K562 (cell line): ENCODE data around the gene BCAS1. TPM values are rescaled to one million over a fixed set of nuclear protein-coding genes. Genes with fewer than 3 reads are reported as not detected.

ENCODE experiments used
- CBX3 ChIP-seq, 2 experiments: IDR thresholded peaks; 1 replicate in 1 of 2; 2 replicates in 1 of 2; pipeline ENCODE4 v1.6.1; 2012; ENCODE audit warnings: inconsistent platforms in 2 of 2, low read length in 2 of 2, borderline replicate concordance in 1 of 2, control low read depth in 1 of 2
- FOS ChIP-seq: IDR thresholded peaks from 3 replicates; pipeline ENCODE4 v1.6.1; 2011; ENCODE audit not compliant: insufficient read length; ENCODE audit errors: extremely low read depth
- NCOR1 ChIP-seq: fragments of 450-650 bp; IDR thresholded peaks from 2 replicates; pipeline ENCODE4 v1.6.1; 2016; ENCODE audit warnings: mild to moderate bottlenecking, moderate library complexity
- NFE2 ChIP-seq: IDR thresholded peaks from 2 replicates; pipeline ENCODE4 v1.6.1; 2014; ENCODE audit warnings: antibody characterized with exemption, low read depth
- NFIC ChIP-seq: fragments of 450-650 bp; IDR thresholded peaks from 2 replicates; pipeline ENCODE4 v1.6.1; 2017; ENCODE audit warnings: mild to moderate bottlenecking, inconsistent platforms
- PML ChIP-seq: IDR thresholded peaks from 2 replicates; pipeline ENCODE4 v1.6.1; 2012; ENCODE audit warnings: low read length, inconsistent platforms
- RFX5 ChIP-seq: IDR thresholded peaks from 2 replicates; pipeline ENCODE4 v1.6.1; 2011; ENCODE audit warnings: low read depth, mild to moderate bottlenecking, improper control_type of control experiment, low read length
- TCF3 ChIP-seq: sonication (generic); formaldehyde crosslinking; IDR thresholded peaks from 2 replicates; pipeline ENCODE4 v1.4.0; 2020; ENCODE audit warnings: mild to moderate bottlenecking, missing genetic modification reagents
- XRCC4 ChIP-seq: IDR thresholded peaks from one replicate; pipeline ENCODE4 v1.6.1; 2011; ENCODE audit not compliant: insufficient read depth, insufficient read length; ENCODE audit errors: extremely low read depth
- ZNF165 ChIP-seq: fragments of 250-450 bp; sonication (Bioruptor Pico); IDR thresholded peaks from 2 replicates; pipeline ENCODE4 v1.4.0; 2020; ENCODE audit warnings: borderline replicate concordance
- ZNF354B ChIP-seq: fragments of 250-450 bp; sonication (Bioruptor Pico); IDR thresholded peaks from 2 replicates; pipeline ENCODE4 v1.4.0; 2020
- polyA plus RNA-seq, 8 experiments: library from polyadenylated mRNA; depleted of rRNA in 4 of 8; stranded (reverse) in 5 of 8; unstranded in 3 of 8; fragments of >200 nt; fragmentation: Nextera tagmentation in 2 of 8; fragmentation: Illumina TruSeq in 1 of 8; extraction: Ambion mirVana in 2 of 8; extraction: Trizol in 1 of 8; gene quantifications; 2 replicates each; pipeline versions ENCODE4 v1.2.1 to v1.2.3, GENCODE V29; 2011 to 2014; ENCODE audit warnings: inconsistent platforms in 1 of 8, missing spikeins in 1 of 8
- total RNA-seq, 7 experiments: library from RNA; depleted of rRNA in 6 of 7; stranded (reverse); fragments of >200 nt in 6 of 7; fragmentation: Illumina TruSeq in 2 of 7; extraction: Trizol in 2 of 7; gene quantifications; 2 replicates each; pipeline versions ENCODE4 v1.2.1 to v1.2.3, GENCODE V29; 2011 to 2021; ENCODE audit warnings: low replicate concordance in 1 of 7
- TF ChIP-seq, protein P1 (sequence below): fragments of 200-800 bp; sonication (Bioruptor generic); IDR thresholded peaks from 2 replicates; pipeline ENCODE4 v1.6.1; 2017; ENCODE audit warnings: missing genetic modification characterization, missing compliant biosample characterization
- TF ChIP-seq, protein P2 (sequence below): fragments of 250-450 bp; sonication (Bioruptor Pico); IDR thresholded peaks from 2 replicates; pipeline ENCODE4 v1.8.0; 2021; ENCODE audit warnings: moderate library complexity, mild to moderate bottlenecking, inconsistent platforms
- TF ChIP-seq, protein P3 (sequence below): fragments of 450-650 bp; formaldehyde crosslinking; IDR thresholded peaks from 2 replicates; pipeline ENCODE4 v1.4.0; 2022; ENCODE audit warnings: mild to moderate bottlenecking, moderate library complexity
- TF ChIP-seq, protein P4 (sequence below), 3 experiments: fragments of 200-800 bp in 1 of 3; fragments of 250-450 bp in 1 of 3; fragments of 450-650 bp in 1 of 3; sonication (Bioruptor Pico) in 1 of 3; sonication (Bioruptor generic) in 1 of 3; formaldehyde crosslinking in 1 of 3; IDR thresholded peaks; 2 replicates each; pipeline versions ENCODE4 v1.6.1 to v1.8.0; 2016 to 2022; ENCODE audit warnings: mild to moderate bottlenecking in 2 of 3, missing genetic modification characterization in 2 of 3, missing compliant biosample characterization in 1 of 3, moderate library complexity in 1 of 3
- TF ChIP-seq, protein P5 (sequence below): fragments of 450-650 bp; IDR thresholded peaks from 2 replicates; pipeline ENCODE4 v1.6.1; 2018; ENCODE audit not compliant: partially characterized antibody

Gene BCAS1
- total and polyA plus RNA-seq, 9 of the 15 experiments (the other 6 are each of a cell fraction or from before 2014, with no cell fraction given): 0.18 to 2.3 (median 0.93) TPM

DNA sequence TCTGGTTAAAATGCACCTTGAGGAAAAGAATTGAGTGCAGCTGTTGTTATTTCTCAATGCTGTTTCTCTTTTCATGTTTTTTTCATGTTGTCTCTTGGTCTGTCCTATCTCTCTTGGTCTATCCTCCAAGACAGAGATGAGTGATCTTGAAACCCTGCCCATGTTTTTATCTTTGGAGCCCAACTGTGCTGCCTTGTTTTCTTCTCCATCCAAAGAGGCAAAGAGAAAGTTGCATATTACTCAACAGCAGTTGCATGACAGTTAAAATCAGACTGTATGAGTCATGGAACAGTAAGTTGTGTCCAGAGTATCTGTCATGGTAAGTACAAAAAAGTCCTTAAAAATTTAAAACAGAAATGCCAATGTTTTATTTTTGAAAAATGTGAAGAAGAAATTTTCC, 26.2 kb downstream of the BCAS1 start (continued):
- TF ChIP-seq, protein P1, sequence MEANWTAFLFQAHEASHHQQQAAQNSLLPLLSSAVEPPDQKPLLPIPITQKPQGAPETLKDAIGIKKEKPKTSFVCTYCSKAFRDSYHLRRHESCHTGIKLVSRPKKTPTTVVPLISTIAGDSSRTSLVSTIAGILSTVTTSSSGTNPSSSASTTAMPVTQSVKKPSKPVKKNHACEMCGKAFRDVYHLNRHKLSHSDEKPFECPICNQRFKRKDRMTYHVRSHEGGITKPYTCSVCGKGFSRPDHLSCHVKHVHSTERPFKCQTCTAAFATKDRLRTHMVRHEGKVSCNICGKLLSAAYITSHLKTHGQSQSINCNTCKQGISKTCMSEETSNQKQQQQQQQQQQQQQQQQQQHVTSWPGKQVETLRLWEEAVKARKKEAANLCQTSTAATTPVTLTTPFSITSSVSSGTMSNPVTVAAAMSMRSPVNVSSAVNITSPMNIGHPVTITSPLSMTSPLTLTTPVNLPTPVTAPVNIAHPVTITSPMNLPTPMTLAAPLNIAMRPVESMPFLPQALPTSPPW (CRISPR knock-in tag): peak; percentile 31; the same call in 1 of the 2 replicates
- TF ChIP-seq, protein P2, sequence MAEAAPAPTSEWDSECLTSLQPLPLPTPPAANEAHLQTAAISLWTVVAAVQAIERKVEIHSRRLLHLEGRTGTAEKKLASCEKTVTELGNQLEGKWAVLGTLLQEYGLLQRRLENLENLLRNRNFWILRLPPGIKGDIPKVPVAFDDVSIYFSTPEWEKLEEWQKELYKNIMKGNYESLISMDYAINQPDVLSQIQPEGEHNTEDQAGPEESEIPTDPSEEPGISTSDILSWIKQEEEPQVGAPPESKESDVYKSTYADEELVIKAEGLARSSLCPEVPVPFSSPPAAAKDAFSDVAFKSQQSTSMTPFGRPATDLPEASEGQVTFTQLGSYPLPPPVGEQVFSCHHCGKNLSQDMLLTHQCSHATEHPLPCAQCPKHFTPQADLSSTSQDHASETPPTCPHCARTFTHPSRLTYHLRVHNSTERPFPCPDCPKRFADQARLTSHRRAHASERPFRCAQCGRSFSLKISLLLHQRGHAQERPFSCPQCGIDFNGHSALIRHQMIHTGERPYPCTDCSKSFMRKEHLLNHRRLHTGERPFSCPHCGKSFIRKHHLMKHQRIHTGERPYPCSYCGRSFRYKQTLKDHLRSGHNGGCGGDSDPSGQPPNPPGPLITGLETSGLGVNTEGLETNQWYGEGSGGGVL (CRISPR knock-in tag): no peak
- TF ChIP-seq NFIC (peak; percentile 78), RFX5 (no peak), PML (peak; percentile 67; the same call in 1 of the 2 replicates), NCOR1 (peak; percentile 78), CBX3 (IDR thresholded peaks at IDR 0.05; ENCODE audit: borderline replicate concordance in 1 of 2, low read length in 2 of 2) (peak in 1 of 2 experiments; percentile 74; a peak in 2 of 3 replicates), ZNF165 (no peak), FOS (peak; percentile 25), XRCC4 (no peak), NFE2 (peak; percentile 46; the same call in 1 of the 2 replicates), TCF3 (peak; percentile 72), ZNF354B (CRISPR knock-in tag) (no peak)
- TF ChIP-seq, protein P3, sequence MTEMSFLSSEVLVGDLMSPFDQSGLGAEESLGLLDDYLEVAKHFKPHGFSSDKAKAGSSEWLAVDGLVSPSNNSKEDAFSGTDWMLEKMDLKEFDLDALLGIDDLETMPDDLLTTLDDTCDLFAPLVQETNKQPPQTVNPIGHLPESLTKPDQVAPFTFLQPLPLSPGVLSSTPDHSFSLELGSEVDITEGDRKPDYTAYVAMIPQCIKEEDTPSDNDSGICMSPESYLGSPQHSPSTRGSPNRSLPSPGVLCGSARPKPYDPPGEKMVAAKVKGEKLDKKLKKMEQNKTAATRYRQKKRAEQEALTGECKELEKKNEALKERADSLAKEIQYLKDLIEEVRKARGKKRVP (CRISPR knock-in tag): 0 out of 2 replicates have a peak, but pooled peaks have one; percentile 30
- TF ChIP-seq, protein P4, sequence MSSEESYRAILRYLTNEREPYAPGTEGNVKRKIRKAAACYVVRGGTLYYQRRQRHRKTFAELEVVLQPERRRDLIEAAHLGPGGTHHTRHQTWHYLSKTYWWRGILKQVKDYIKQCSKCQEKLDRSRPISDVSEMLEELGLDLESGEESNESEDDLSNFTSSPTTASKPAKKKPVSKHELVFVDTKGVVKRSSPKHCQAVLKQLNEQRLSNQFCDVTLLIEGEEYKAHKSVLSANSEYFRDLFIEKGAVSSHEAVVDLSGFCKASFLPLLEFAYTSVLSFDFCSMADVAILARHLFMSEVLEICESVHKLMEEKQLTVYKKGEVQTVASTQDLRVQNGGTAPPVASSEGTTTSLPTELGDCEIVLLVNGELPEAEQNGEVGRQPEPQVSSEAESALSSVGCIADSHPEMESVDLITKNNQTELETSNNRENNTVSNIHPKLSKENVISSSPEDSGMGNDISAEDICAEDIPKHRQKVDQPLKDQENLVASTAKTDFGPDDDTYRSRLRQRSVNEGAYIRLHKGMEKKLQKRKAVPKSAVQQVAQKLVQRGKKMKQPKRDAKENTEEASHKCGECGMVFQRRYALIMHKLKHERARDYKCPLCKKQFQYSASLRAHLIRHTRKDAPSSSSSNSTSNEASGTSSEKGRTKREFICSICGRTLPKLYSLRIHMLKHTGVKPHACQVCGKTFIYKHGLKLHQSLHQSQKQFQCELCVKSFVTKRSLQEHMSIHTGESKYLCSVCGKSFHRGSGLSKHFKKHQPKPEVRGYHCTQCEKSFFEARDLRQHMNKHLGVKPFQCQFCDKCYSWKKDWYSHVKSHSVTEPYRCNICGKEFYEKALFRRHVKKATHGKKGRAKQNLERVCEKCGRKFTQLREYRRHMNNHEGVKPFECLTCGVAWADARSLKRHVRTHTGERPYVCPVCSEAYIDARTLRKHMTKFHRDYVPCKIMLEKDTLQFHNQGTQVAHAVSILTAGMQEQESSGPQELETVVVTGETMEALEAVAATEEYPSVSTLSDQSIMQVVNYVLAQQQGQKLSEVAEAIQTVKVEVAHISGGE (CRISPR knock-in tag; IDR thresholded peaks at IDR 0.05): peak in 2 of 3 experiments; percentile 10 to 21; a peak in 1 of 6 replicates
- TF ChIP-seq, protein P5, sequence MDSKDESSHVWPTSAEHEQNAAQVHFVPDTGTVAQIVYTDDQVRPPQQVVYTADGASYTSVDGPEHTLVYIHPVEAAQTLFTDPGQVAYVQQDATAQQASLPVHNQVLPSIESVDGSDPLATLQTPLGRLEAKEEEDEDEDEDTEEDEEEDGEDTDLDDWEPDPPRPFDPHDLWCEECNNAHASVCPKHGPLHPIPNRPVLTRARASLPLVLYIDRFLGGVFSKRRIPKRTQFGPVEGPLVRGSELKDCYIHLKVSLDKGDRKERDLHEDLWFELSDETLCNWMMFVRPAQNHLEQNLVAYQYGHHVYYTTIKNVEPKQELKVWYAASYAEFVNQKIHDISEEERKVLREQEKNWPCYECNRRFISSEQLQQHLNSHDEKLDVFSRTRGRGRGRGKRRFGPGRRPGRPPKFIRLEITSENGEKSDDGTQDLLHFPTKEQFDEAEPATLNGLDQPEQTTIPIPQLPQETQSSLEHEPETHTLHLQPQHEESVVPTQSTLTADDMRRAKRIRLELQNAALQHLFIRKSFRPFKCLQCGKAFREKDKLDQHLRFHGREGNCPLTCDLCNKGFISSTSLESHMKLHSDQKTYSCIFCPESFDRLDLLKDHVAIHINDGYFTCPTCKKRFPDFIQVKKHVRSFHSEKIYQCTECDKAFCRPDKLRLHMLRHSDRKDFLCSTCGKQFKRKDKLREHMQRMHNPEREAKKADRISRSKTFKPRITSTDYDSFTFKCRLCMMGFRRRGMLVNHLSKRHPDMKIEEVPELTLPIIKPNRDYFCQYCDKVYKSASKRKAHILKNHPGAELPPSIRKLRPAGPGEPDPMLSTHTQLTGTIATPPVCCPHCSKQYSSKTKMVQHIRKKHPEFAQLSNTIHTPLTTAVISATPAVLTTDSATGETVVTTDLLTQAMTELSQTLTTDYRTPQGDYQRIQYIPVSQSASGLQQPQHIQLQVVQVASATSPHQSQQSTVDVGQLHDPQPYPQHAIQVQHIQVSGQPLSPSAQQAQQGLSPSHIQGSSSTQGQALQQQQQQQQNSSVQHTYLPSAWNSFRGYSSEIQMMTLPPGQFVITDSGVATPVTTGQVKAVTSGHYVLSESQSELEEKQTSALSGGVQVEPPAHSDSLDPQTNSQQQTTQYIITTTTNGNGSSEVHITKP: peak; percentile 23
